NCI-H345 (cell line): Measurements from ENCODE around the gene SLC9A5.

ENCODE experiments used
- DNase-seq: peaks from one replicate; lab custom pipeline; 2025; lab: John Stamatoyannopoulos, UW

The SLC9A5 gene

GRCh38 chr16:67213197-67214019, 35.4 kb upstream of the SLC9A5 start:
- DNase-seq, result no peak

- DNase-seq, result no peak
These were observed 33.1 kb upstream of the SLC9A5 start for GRCh38 chr16:67215706-67216105.

- no peak for DNase-seq
These were observed 31.9 kb upstream of the SLC9A5 start for GRCh38 chr16:67216612-67217490.

GRCh38 chr16:67223992-67224391, 24.8 kb upstream of the SLC9A5 start:
- no peak for DNase-seq

GRCh38 chr16:67226295-67226803, 22.4 kb upstream of the SLC9A5 start:
- DNase-seq, result no peak

- DNase-seq, result peak; percentile 96
These were observed 21.8 kb upstream of the SLC9A5 start, which contains the start of gene TMEM208 for GRCh38 chr16:67226804-67227566. TMEM208 (plus strand) TSS chr16:67227130; CDS start chr16:67227219, 89 bp downstream.

GRCh38 chr16:67227567-67227921, 21.2 kb upstream of the SLC9A5 start:
- no peak for DNase-seq

GRCh38 chr16:67228034-67228785, 20.6 kb upstream of the SLC9A5 start:
- no peak for DNase-seq

- DNase-seq, result no peak
These were observed 19.9 kb upstream of the SLC9A5 start for GRCh38 chr16:67228905-67229304.

GRCh38 chr16:67229906-67230808, 18.6 kb upstream of the SLC9A5 start:
- DNase-seq, result no peak

- DNase-seq, result no peak
These were observed 17.7 kb upstream of the SLC9A5 start for GRCh38 chr16:67230809-67231660.

GRCh38 chr16:67233596-67233995, 15.2 kb upstream of the SLC9A5 start:
- no peak for DNase-seq

GRCh38 chr16:67234180-67234597, 14.6 kb upstream of the SLC9A5 start:
- no peak for DNase-seq

- DNase-seq, result no peak
These were observed 12.8 kb upstream of the SLC9A5 start for GRCh38 chr16:67235816-67236562.

GRCh38 chr16:67236563-67237395, 12.0 kb upstream of the SLC9A5 start:
- peak; percentile 4 for DNase-seq

- no peak for DNase-seq
These were observed 11.1 kb upstream of the SLC9A5 start for GRCh38 chr16:67237396-67238277.

- DNase-seq, result no peak
These were observed 10.6 kb upstream of the SLC9A5 start for GRCh38 chr16:67238278-67238575.
